ENCODE measurements around the gene ARMC12.

- TF ChIP-seq POLR2AphosphoS5 (IDR thresholded peaks at IDR 0.05; ENCODE audit: low read depth, low read length) (no peak), ZNF30 (CRISPR knock-in tag; IDR thresholded peaks at IDR 0.05) (no peak), CREB1 (IDR thresholded peaks at IDR 0.05) (no peak), CREB1 (CRISPR knock-in tag; IDR thresholded peaks at IDR 0.05) (no peak), PAX8 (CRISPR knock-in tag; IDR thresholded peaks at IDR 0.05; ENCODE audit: borderline replicate concordance) (no peak), RAD21 (CRISPR knock-in tag; IDR thresholded peaks at IDR 0.05) (no peak), HMG20B (CRISPR knock-in tag; conservative IDR thresholded peaks at IDR 0.05) (no peak), MAFK (conservative IDR thresholded peaks at IDR 0.05 in 1 of 2, IDR thresholded peaks at IDR 0.05 in 1 of 2; ENCODE audit: low read length in 2 of 2) (no peak), ZNF451 (CRISPR knock-in tag; IDR thresholded peaks at IDR 0.05) (no peak), ERF (CRISPR knock-in tag; IDR thresholded peaks at IDR 0.05) (no peak), JUNB (CRISPR knock-in tag; IDR thresholded peaks at IDR 0.05; ENCODE audit: borderline replicate concordance) (no peak), NFYB (CRISPR knock-in tag; IDR thresholded peaks at IDR 0.05) (no peak)
Measured at GRCh38 chr6:35719404-35719829, 17.4 kb upstream of the ARMC12 start.

Data from HepG2 (cell line).